Activated naive CD4-positive, alpha-beta T cell treated with anti-CD3 and anti-CD28 coated beads, Interleukin-2, amount 50 U/mL, for 16 hours (primary cell): Measurements from ENCODE around the gene GALNTL6.
"Not testable (repeated sequence)": the region's sequence is repeated elsewhere in the genome, so short reads cannot be mapped to it uniquely, and the experiment has no call there.

Experiments
- DNase-seq: peaks from one replicate; pipeline ENCODE4 v3.0.0-alpha.2; 2020

GALNTL6 gene

DNA sequence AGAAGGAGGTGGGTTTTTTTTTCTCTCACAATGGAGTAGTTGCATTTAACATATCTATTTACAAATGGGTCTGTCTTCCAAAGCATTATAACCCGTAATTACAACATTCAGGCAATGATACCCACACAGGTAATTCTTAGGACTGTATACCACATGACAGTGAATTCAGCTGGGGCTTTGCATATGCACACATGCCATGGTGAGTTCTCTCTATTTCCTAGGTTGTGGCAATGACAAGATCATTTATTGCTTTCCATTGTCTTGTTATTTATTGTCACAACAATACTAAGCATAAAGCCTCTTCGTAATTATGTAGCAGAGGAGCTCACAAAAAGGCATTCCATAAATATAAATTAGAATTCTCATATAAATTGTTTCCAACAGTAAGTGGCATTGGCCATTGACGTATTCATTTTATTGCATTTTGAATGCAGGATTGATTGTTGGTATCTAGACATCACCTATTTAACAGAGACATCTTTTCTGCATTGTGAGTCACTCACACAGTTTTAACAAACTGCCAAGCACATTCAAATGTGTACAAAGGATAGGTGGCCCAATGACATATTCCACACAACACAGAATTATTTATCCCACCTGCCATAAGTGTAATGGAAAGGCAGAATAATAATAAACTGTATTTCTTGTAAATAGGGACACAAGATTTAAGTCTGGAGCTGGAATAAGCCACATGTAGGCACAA is 964.7 kb downstream of the GALNTL6 start:
- no peak for DNase-seq

- DNase-seq = no peak
Measured at GRCh38 chr4:172778583-172778982, 965.4 kb downstream of the GALNTL6 start.

DNA sequence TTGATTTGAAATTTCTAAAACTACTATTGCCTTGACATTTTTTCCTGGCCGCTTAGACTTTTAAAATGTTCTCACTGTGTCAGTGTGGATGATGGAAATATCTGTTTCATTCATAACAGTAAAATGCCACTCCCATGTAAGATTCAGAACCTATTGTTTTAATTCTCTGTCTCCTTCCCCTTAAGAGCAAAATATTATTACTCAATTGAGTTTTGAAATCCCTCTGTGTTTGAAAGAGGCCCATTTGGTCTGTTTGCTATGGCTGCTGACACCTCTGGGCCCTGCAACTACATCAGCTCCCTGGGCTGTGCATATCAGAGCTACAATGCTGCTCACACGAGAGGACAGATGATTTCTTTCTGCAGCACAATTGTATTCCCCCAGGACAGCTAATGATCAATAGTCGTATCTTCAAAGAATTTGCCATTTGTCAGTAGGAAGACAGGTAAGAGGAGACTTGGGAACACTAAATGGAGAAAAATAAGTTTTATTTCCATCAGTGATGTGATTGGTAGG is 967.4 kb downstream of the GALNTL6 start:
- no peak for DNase-seq

- DNase-seq = no peak
Measured at GRCh38 chr4:172785613-172786012, 972.4 kb downstream of the GALNTL6 start.

DNA sequence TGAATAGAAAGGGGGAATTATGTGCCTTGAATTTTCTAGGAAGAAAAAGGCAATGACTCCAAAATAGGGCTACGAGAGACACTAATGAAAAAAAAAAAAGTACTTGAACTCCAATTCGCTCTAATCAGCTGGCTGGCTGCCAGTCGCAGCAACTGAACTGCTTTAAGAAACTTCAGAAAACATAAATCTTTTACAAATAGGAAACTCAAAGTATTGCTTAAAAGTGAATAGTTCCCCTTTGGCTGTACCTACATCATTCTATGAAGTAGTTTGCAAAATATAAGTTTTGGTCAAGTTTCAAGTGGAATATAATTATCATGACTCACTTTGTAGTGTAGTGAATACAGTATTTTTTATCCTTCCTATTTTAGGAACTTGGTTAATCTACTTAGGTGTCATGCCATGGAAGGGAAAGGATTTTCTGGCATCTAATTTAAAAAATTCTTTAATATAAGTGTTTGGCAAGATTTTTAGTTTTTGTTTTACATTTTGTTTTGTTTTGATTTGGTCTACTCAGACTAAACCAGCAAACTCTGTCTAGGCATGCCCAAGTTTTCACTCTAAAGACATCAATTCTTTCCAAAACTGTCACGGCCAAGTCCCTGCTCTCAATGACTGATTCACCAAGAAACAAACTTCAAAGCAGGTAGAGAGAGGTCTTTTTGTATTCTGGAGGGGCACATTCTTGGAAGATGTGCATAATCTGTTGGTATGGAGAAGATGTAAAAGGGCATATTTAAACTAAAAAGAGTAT is 973.0 kb downstream of the GALNTL6 start:
- no peak for DNase-seq

GRCh38 chr4:172787111-172787510 is 973.9 kb downstream of the GALNTL6 start:
- DNase-seq = no peak

- no peak for DNase-seq
Measured at GRCh38 chr4:172791841-172792240, 978.6 kb downstream of the GALNTL6 start.

- no peak for DNase-seq
Measured at GRCh38 chr4:172793565-172794306, 980.5 kb downstream of the GALNTL6 start.

DNA sequence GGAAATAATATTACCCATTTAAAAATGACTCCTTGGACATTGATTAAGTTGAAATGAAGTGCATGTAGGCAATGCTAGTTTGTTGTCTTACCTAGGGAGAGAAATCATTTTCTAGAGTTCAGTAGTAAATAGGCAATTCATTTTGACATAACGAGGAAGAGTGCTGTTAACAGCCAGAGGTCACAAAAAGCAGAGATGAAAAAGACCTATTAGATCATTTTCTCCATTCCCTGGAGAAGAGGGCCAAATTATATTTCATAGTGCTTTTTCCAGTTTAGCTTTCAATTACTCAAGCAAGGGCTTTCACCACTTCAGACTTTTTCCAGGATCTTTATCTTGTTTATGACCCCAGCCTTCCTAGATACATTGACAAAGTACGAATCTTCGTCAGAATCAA is 981.1 kb downstream of the GALNTL6 start:
- DNase-seq = no peak

GRCh38 chr4:172797281-172797680 is 984.1 kb downstream of the GALNTL6 start:
- not testable (repeated sequence) for DNase-seq

DNA sequence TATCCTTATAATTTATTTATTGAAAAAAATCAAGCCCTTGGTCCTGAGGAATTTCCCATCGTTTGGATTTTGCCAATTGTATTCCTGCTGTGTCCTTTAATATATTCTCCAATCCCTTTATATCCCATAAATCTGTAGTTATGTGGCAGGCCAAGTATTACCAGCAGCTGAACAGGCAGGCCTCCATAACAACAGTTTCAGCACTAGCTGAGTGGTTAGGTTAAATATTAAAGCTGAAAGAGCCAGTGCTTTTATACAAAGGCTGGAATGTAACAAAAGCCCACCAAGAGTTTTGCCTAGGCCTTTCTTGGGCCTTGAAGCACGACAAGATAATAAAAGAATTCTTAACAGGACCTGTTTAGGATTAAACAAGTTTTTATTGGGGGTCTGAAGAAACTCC is 988.8 kb downstream of the GALNTL6 start:
- no peak for DNase-seq

- no peak for DNase-seq
Measured at GRCh38 chr4:172806841-172807240, 993.6 kb downstream of the GALNTL6 start.

- DNase-seq = no peak
Measured at GRCh38 chr4:172808196-172808595, 995.0 kb downstream of the GALNTL6 start.

- no peak for DNase-seq
Measured at GRCh38 chr4:172809319-172809718, 996.1 kb downstream of the GALNTL6 start.

GRCh38 chr4:172813359-172813923 is 1000.2 kb downstream of the GALNTL6 start:
- no peak for DNase-seq

DNA sequence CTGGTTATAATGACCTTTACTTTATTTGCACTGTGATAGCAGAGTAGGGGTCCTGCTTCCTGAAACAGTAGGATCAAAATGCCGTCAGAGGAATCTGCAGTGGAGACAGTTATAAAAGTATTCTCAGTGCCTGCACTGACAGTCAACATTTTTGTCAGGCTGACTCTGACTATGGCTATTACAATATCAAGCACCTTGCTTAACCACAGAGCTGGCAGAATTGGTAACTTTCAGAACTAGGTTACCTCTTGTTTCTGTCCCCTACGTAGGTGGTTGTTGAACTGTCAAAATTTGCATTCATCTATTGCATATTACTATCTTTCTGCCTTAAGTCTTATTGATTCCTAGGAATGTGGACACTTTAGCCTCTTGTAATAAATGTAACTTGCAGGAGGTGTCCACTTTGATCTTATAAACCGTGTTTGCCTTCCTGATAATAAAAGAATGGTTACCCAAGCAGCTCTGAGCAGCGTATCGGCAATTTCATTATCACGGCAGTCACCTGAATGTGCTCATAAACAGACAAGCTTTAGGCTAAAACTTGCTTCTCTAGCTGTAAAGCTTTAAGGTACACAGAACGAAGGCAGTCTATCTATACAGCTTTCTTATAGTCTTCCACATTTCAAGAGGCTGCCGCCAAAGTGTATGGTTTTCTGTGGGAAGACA is 1002.4 kb downstream of the GALNTL6 start:
- DNase-seq = no peak

GRCh38 chr4:172818901-172819300 is 1005.7 kb downstream of the GALNTL6 start:
- DNase-seq = no peak

DNA sequence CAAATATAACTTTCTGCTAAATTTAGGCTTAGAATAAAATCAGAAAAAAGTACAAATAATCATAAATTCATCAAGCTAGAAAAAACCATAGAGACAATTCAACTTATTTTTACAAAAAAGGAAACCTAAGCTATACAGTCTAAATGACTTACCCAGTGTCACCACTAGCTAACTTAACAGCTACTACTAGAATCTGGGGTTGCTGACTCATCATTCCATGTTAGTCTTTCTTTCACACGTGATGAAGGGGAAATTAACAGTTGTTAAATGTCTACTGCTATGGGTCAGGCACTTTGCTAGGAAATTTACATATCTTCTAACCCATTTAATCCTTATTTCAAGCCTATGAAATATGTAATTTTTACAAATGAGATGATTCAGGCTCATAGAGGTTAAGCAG is 1006.1 kb downstream of the GALNTL6 start:
- DNase-seq = no peak

GRCh38 chr4:172822331-172822730 is 1009.1 kb downstream of the GALNTL6 start:
- no peak for DNase-seq

- no peak for DNase-seq
Measured at GRCh38 chr4:172826346-172826745, 1013.1 kb downstream of the GALNTL6 start.

DNA sequence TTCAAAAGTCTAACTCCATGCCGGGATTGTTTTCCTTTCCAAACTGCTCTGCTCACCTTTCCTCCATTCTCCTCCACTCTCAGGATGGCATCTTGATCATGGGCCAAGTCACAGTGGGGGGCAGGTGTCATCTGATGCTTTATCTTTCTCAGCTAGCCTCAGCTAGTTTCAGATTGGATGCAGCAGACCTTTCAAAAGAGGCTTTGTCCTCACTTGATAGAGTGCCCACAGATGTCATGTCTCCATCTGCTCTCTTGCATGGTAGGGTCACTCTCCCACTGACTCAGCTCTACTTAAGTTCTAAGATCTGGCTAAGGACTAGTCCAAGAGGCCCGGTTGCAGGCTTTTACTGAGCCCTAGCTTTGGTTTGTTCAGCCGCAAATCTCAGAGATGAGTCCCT is 1013.7 kb downstream of the GALNTL6 start:
- no peak for DNase-seq

DNA sequence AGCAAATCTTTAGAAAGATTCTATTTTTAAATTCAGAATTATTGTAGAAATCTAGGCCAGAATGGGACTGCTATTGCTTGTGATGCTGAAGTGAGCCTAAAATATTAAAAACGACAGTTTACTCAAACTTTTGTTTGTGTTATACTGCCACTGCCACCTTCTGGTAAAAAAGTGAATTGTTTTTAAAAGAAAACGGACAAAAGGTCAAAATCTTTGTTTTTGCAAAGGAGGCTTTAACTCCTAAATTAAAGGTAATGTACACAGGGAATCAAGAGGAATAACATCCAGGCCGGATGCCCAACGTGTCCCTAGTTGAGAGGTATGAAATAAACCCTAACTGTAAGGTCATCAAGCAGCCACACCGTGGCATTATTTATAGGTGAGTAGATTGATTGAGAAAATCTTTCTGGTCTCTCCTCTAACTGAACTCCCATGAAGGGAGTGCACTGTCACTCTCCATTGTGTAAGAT is 1017.1 kb downstream of the GALNTL6 start:
- DNase-seq = no peak

GRCh38 chr4:172836661-172837060 is 1023.5 kb downstream of the GALNTL6 start:
- no peak for DNase-seq
